Measurements from ENCODE around the gene LSM3. TPM values are rescaled to one million over a fixed set of nuclear protein-coding genes. Genes with fewer than 3 reads are reported as not detected.

Gene LSM3
- polyA plus RNA-seq, 3 donors = 6.3 to 20.7 (median 11.0) TPM

DNA sequence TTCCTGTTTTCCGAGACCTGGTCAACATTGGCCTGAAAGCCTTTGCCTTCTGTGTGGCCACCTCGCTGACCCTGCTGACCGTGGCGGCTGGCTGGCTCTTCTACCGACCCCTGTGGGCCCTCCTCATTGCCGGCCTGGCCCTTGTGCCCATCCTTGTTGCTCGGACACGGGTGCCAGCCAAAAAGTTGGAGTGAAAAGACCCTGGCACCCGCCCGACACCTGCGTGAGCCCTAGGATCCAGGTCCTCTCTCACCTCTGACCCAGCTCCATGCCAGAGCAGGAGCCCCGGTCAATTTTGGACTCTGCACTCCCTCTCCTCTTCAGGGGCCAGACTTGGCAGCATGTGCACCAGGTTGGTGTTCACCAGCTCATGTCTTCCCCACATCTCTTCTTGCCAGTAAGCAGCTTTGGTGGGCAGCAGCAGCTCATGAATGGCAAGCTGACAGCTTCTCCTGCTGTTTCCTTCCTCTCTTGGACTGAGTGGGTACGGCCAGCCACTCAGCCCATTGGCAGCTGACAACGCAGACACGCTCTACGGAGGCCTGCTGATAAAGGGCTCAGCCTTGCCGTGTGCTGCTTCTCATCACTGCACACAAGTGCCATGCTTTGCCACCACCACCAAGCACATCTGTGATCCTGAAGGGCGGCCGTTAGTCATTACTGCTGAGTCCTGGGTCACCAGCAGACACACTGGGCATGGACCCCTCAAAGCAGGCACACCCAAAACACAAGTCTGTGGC lies 36.8 kb upstream of the LSM3 start:
- WGBS, 3 donors = 81 to 90% (median 84%) methylated on average over 19 of the region's 19 CpGs

DNA sequence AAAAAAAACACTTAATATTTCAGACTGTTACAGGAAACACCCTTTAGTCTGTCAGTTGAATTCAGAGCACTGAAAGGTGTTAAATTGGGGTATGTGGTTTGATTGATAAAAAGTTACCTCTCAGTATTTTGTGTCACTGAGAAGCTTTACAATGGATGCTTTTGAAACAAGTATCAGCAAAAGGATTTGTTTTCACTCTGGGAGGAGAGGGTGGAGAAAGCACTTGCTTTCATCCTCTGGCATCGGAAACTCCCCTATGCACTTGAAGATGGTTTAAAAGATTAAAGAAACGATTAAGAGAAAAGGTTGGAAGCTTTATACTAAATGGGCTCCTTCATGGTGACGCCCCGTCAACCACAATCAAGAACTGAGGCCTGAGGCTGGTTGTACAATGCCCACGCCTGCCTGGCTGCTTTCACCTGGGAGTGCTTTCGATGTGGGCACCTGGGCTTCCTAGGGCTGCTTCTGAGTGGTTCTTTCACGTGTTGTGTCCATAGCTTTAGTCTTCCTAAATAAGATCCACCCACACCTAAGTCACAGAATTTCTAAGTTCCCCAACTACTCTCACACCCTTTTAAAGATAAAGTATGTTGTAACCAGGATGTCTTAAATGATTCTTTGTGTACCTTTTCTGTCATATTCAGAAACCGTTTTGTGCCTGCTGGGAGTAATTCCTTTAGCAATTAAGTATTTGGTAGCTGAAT lies 35.9 kb upstream of the LSM3 start:
- H3K27ac ChIP-seq (ENCODE audit: low read depth, low read length) = no peak overlapping the region
- WGBS, 3 donors = 70 to 85% (median 77%) methylated on average over 8 of the region's 8 CpGs

More for the DNA sequence above, 36.8 kb upstream of the LSM3 start:
- H3K27ac ChIP-seq (ENCODE audit: low read depth, low read length) = no peak overlapping the region

DNA sequence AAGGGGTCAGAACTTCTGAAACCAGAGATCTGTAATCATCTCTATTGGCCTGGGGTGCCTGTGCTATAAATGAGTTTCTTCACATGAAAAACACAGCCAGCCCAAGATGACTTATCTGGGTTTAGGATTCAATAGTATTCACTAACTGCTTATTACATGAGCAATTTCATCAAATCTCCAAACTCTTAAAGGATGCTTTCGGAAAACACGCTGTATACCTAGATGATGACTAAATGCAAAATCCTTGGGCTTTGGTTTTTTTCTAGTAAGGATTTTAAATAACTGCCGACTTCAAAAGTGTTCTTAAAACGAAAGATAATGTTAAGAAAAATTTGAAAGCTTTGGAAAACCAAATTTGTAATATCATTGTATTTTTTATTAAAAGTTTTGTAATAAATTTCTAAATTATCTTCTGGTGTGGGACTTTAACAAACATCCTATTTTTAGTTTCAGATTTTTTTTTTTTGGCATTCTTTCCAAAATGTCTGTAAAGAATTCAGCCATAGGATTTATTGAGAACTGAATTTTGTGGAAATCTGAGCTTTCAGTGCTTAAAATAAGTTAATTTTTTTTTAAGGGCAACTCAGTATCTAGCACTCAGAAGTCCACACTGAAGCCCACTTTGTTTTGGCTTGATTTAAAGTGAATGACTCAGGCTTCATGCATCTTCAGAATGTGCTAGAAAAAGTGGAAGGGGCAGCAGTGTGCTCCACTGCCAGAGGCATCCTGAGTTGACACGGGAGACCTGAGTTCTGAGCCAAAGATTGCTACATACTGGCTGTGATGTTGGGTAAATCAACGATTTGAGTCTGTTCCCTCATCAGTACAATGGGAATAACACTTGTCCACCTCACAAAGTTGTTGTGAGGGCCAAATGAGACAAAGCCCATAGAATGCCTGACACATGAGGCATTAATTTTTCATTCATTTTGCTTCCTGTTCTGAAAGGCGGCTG lies 35.1 kb upstream of the LSM3 start:
- 46 to 68% (median 51%) methylated on average over 7 of the region's 7 CpGs for WGBS, 3 donors
- H3K27ac ChIP-seq (ENCODE audit: low read depth, low read length) = peak overlapping the region; percentile 84

DNA sequence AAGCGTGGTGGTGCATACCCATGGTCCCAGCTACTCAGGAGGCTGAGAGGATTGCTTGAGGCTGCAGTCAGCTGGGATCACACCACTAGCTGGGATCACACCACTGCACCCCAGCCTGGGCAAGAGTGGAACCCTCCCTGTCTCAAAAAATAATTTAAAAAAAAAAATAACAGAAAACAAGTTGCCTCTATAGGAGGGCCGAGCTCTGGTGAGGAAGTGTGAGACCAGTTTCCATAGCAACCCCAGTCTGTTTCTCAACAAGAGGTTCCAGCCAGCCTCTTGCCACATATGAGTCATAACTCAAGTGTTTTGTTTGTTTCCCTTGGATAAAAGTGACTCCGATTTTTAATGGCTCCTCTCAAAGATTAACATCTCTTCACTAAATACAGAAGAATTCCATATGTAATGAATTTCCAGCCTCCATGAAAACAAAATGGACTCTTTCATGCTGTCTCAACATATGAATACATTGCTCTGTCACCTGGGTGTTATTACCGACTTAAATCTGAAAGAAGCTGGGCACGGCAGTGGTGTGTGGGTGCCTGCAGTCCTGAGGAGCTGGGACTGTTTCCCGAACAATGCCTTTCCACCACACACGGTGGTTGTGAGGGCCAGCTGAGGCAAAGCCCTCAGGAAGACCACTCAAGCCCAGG lies 34.1 kb upstream of the LSM3 start:
- 8 to 28% (median 8%) methylated on average over 7 of the region's 7 CpGs for WGBS, 3 donors
- peak overlapping the region; percentile 84 for H3K27ac ChIP-seq (ENCODE audit: low read depth, low read length)

DNA sequence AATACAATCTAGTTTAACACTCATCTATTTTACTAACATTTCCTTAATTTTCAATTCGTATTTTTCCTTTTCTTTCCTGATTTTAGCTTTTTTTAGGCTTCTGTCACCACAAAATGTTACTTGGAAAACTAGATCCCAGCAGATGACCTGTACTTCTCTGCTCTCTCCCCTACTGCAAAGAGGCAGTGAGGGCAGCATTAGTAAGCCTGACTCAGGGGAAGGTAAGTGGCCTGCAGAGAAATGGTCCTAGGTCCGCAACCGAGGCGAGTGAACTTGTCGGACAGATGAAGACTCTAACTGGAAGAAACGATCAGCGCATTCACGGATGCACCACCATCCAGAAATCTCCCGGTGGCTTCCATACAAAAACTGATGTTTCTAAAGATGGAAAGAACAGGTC lies 33.4 kb upstream of the LSM3 start:
- WGBS, 3 donors = 78 to 91% (median 89%) methylated on average over 9 of the region's 9 CpGs
- peak overlapping the region; percentile 3 for H3K27ac ChIP-seq (ENCODE audit: low read depth, low read length)

DNA sequence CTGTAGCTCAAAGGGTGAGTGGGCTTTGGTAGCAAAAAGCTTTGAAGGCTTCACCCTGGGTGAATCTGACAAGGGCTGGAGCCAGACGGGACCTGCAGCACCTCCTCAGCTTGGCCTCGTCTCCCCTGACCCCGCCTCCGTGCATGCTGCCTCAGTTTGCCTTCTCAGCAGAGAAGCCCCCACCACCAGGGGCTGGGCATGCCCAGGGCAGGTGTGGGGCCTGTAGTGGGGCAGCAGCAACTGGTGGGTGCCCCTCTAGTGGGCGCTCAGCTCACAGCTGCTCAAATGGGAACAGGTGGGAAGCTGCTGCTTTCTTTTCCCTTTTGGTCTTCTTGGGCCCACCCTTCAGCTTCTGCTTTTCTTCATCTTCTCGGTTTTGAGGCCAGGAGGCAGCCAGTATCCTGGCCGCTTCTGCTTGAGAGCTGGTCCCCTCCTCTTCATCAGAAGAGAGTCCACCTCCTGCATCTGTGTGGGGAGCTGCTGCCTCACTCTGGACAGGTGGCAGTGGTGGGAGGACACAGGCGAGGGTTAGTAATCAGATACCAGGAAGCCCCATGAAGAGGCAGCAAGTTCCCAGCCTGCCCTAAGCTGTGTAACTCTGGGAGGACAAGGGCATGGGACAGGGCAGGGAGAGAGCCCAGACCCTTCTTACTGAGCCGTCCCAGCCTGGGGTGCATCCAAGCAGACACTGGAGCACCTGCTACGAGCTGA lies 32.8 kb upstream of the LSM3 start:
- peak overlapping the region; percentile 34 for H3K27ac ChIP-seq (ENCODE audit: low read depth, low read length)

DNA sequence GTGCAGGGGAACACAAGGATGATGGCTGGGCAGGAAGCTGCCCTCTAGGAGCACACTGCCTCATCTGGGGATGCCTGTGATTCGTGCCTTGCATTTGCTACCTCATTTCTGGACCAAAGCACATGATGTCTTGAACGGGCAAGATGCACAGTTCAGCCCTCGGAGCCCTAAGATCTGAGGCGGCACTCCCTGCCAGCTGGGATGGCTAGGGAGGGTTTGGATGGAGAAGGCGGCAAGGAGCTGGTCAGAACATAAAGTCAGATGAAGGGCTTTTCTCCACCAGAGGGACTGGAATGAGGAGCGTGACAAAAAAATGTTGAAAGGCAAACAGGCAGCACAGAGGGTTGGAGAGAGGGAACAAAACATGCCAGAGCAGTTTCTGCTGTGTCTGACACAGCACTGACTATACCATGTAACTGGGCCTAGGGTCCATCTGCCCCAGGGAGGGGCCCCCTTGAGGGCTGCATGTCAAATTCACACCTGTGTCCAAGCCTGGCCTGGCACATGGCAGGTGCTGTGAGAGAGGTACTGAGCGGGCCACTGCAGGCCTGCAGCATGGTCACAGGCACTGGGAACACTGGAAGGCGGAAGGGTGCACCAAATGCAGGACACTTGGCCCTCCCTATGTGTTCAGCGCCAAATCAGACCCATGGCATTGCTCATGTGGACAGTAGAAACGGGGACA lies 32.1 kb upstream of the LSM3 start:
- H3K27ac ChIP-seq (ENCODE audit: low read depth, low read length) = peak overlapping the region; percentile 34
- 93 to 95% (median 94%) methylated on average over 10 of the region's 10 CpGs for WGBS, 3 donors

More for the DNA sequence above, 32.8 kb upstream of the LSM3 start:
- WGBS, 3 donors = 79 to 91% (median 83%) methylated on average over 10 of the region's 10 CpGs

DNA sequence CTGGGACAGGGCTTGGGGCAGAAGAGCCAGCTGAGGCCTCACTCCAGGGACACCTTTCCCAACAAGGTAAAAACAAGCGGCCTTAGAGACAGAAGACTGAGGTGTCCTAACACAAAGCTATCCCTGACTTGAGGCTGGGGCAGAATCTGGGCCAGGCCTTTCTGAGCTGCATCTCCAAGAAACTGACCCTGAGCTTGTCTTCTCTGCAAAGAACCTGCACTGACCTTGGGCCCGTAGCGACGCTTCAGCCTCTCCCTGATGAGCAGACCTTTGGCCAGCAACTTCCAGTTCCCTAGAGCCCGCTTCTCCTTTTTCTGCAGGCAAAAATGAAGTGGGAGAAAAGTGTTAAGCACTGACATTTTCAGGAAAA lies 31.6 kb upstream of the LSM3 start:
- no peak overlapping the region for H3K27ac ChIP-seq (ENCODE audit: low read depth, low read length)
- 80 to 83% (median 81%) methylated on average over 5 of the region's 5 CpGs for WGBS, 3 donors

DNA sequence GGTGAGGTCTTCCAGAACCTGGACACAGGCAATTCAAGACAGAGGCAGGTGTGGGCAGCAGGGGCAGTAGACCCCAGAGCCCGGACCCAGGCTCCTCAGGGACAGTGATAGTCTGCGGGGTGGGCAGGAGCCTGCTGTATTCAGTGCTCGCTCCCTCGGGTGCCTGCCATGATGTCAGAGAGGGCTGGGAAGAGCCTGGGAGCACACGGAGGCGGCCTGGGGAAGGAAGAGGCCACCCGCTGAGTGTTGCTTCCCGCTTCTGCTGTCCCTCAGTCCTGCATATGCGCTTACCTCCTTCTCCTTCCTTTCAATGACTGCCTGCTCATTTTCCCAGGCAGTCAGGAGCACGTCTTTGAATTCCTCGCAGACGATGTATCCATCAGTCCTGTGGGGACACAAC lies 31.0 kb upstream of the LSM3 start:
- 79 to 82% (median 80%) methylated on average over 12 of the region's 12 CpGs for WGBS, 3 donors

DNA sequence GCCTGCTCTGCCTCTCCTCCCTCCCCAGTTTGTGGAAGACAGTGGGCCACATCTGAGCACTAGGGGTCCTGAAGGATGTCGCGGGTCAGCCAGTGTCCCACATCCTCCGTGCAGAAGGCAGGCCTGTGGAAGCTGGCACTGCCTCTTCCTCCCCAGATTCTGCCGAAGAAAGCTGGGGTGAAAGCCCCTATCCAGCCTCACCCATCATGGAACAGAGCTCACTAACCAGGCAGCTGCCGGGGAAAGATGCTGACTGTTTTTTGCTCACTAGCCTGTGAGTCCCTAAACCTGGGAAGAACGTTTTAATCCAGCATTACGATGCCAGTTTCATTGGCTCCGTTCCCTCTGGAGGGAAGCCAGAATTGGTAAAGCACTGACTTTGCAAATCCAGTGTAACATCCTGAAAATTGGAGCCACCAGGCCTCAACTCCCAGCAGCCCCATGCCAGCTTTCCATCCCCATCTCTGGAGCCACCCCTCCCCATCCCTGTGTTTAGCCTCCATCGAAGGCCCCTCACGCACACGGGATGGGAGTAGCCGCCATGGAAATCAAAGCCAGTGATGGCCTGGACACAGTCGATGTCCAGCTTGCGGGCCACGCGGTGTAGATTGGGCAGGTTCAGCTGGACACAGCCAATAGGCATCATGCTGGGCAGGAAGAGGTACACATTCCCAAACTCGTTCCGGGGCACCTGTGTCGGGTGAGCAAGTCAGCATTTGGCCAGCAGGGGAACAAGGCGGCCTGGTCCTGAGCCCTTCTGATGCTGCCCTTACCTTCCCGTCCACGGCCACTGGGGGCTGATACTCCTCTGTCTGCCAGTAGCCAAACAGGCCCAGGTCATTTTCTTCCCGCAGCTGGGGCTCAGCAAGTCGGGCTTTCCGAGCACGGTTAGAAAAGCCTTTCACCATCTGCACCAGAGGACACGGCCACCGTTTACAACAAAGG lies 30.3 kb upstream of the LSM3 start:
- WGBS, 3 donors = 83 to 89% (median 87%) methylated on average over 28 of the region's 28 CpGs
- no peak overlapping the region for H3K27ac ChIP-seq (ENCODE audit: low read depth, low read length)

More for the DNA sequence above, 31.0 kb upstream of the LSM3 start:
- no peak overlapping the region for H3K27ac ChIP-seq (ENCODE audit: low read depth, low read length)

DNA sequence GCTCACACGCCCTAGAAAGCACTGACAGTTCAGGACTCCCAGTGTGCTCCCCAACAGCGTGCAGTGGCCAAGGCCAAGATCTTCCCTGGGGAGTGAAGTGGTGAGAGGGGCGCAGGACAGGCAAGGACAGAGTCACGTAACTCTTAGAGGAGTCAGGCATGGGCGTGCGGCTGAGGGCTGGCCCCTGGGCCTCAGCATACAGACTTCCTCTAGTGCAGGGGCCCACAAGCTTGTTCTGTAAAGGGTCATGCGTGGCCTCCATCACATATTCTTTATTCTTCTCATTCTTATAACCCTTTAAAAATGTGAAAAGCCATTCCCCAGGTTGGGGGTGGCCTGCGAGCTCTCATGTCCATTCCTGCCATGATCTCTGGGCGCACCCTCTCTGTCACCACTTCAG lies 28.5 kb upstream of the LSM3 start:
- no peak overlapping the region for H3K27ac ChIP-seq (ENCODE audit: low read depth, low read length)
- WGBS, 3 donors = 93 to 98% (median 94%) methylated on average over 9 of the region's 9 CpGs

DNA sequence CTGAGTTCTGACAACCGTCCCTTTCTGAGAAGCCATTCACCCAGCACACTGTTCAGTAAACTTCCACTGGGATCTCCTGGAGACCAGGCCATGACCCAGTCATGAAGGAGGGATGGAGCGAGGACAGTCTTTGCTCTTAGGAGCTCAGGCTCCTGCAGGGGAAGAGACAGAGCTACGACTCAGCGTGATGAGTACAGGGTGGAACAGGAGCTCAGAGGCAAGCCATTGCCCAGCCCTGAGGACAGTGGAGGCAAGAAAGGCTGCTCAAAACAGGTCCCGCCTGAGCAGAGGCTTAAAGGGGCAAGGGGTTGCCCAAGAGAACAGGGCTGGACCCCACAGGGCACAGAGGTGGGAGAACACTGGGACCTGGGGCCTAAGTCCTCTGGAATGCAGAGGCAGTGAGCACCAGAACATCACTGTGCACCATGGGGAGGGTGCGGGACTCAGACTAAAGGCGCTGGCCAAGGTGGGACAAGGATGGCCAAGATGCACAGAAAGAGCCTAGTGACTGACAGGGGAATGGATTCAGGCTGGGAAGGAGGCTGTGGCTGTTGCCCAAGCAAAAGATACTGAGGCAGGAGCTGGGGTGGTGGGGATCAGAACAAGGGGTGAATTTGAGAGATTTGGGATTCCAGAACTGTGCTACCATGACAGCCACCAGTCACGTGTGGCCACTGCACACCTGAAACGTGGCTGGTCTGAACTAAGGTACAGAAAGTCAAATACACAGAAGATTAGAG lies 28.0 kb upstream of the LSM3 start:
- H3K27ac ChIP-seq (ENCODE audit: low read depth, low read length) = no peak overlapping the region
- WGBS, 3 donors = 94 to 97% (median 94%) methylated on average over 9 of the region's 9 CpGs

DNA sequence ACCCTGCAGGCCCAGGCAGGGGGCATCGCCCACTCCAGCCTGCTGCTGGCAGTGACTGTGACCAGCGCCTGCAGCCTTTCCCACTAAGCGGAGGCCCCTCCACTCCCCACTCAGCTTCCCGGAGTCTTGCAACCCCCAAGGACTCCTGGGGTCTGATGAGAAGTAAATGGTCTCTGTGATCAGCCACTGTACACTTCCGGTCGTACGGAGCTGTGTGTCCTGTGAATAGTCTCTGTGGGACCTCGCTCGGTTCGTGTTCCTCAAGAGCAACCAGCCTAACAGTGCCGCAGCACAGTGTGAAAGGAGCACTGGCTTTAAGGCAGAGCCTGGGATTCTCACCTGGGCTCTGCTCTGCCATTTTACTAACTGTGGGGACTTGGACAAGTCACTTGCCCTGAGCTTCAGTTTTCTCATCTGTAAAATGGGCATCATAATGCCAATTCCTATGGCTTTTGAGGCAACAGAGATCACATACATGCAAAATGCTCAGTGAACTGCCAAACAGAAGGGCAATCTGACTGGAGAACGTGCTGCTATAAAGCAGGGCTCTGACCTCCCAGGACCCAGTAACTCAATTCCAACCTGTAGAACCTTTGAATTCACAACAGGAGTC lies 27.0 kb upstream of the LSM3 start:
- WGBS, 3 donors = 88 to 91% (median 90%) methylated on average over 12 of the region's 12 CpGs
- H3K27ac ChIP-seq (ENCODE audit: low read depth, low read length) = no peak overlapping the region

DNA sequence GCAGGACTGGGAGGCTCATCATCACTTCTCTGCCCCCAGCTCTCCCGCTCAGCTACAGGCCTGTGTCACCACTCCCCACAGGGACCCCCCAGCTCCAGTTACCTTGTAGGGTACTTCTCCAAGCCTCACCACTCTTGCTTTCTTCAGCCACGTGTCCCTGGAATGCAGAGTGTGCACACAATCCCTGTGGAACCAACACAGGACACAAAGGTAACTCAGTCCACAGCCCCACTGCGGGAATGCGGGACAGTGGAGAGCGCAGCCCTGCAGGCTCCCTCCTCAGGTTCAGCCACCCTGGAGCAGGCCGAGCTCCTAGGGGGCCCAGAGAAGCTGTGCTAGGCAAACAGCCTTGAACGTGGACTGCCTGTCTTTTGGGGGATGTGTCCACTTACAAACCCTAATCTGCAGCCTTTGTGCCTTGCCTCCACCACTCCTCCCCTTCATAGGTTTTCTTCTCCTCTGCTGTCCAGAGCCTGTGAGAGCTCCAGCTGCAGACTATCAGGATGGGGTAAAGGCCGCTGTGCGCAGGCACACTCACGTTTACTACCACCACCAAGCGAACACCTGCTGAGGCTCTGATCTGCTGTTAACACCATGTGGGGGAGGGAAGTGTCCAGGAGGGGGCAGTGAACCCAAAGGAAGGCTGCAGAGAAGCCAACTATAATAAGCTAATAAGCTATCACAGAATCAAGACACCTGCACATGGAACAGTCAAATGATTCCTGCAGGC lies 26.2 kb upstream of the LSM3 start:
- WGBS, 3 donors = 76 to 95% (median 90%) methylated on average over 11 of the region's 11 CpGs
- no peak overlapping the region for H3K27ac ChIP-seq (ENCODE audit: low read depth, low read length)

DNA sequence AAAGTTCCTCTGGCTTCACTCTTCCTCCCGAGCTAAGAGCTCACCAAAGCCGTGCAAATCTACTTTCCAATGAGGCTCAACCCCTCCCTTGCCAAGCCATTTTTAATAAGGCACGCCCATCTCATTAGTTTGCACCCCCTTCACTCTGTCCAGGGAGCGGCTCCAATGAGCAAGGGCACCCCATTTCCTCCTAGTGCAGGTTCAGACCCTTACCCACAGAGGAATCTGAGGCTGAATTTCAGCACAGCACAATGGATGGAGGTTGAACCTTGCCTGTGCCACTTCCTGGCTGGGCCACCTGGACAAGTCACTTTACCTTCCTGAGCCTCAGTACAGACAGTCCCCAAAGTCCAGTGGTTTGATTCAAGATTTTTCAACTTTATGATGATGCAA lies 25.7 kb upstream of the LSM3 start:
- WGBS, 3 donors = 91 to 93% (median 92%) methylated on average over 4 of the region's 4 CpGs

More for the DNA sequence above, 25.7 kb upstream of the LSM3 start:
- no peak overlapping the region for H3K27ac ChIP-seq (ENCODE audit: low read depth, low read length)

Data from adipose tissue (tissue), 3 donors.